Endothelial cell of umbilical vein (primary cell): ENCODE results near the gene TXNDC15.

Experiments
- CTCF ChIP-seq, 2 donors: IDR thresholded peaks; 1 replicate in 1 of 2; 2 replicates in 1 of 2; pipeline ENCODE4 v1.5.1; 2011; ENCODE audit warnings: low read length in 2 of 2, mild to moderate bottlenecking in 2 of 2, moderate library complexity in 2 of 2, control low read depth in 1 of 2, inconsistent platforms in 1 of 2, low read depth in 1 of 2; ENCODE audit not compliant: insufficient read depth in 1 of 2; ENCODE audit errors: extremely low read depth in 1 of 2
- EZH2 ChIP-seq: IDR thresholded peaks from 2 replicates; pipeline ENCODE4 v1.6.1; 2012; ENCODE audit warnings: borderline replicate concordance, low read depth, mild to moderate bottlenecking, moderate library complexity, low read length, inconsistent platforms; ENCODE audit not compliant: severe bottlenecking
- MYC ChIP-seq: IDR thresholded peaks from one replicate; pipeline ENCODE4 v1.6.1; 2011; ENCODE audit warnings: mild to moderate bottlenecking, low read depth, low read length
- POLR2A ChIP-seq: IDR thresholded peaks from 2 replicates; pipeline ENCODE4 v1.6.1; 2012; ENCODE audit warnings: low read depth, mild to moderate bottlenecking, control low read depth, low read length
- POLR2AphosphoS5 ChIP-seq: IDR thresholded peaks from 2 replicates; pipeline ENCODE4 v1.6.1; 2012; ENCODE audit warnings: low read depth, mild to moderate bottlenecking, control low read depth, low read length, moderate library complexity; ENCODE audit not compliant: insufficient read depth

- TF ChIP-seq MYC: no peak
- TF ChIP-seq POLR2AphosphoS5: no peak
- TF ChIP-seq CTCF (IDR thresholded peaks at IDR 0.05; ENCODE audit: extremely low read depth in 1 of 2, insufficient read depth in 1 of 2, low read depth in 1 of 2, low read length in 2 of 2): no peak
- TF ChIP-seq EZH2: no peak
- TF ChIP-seq POLR2A: no peak
These were observed 16.8 kb upstream of the TXNDC15 start for GRCh38 chr5:134857401-134857800.
